Liver (tissue), 9 donors: ENCODE results near the gene OR14K1. TPM values are rescaled to one million over a fixed set of nuclear protein-coding genes. Genes with fewer than 3 reads are reported as not detected.

Source experiments
- DNase-seq: peaks from one replicate; pipeline ENCODE4 v3.0.0-alpha.2; 2017; ENCODE audit warnings: low spot score
- H3K27ac ChIP-seq, 2 donors: one replicate each; pipeline ENCODE4 v1.7.0; 2013; ENCODE audit warnings: inconsistent platforms in 2 of 2, low read length in 2 of 2, control low read depth in 1 of 2, low read depth in 1 of 2, mild to moderate bottlenecking in 1 of 2
- H3K27me3 ChIP-seq, 4 donors: one replicate each; pipeline versions ENCODE4 v1.6.1 to v1.7.0; 2013; ENCODE audit warnings: low read length in 3 of 4, inconsistent platforms in 1 of 4, mild to moderate bottlenecking in 1 of 4, moderate library complexity in 1 of 4; ENCODE audit not compliant: control insufficient read depth in 4 of 4, insufficient read depth in 4 of 4
- H3K36me3 ChIP-seq, 4 donors: one replicate each; pipeline versions ENCODE4 v1.6.1 to v1.7.0; 2013; ENCODE audit warnings: low read length in 3 of 4, mild to moderate bottlenecking in 3 of 4, low read depth in 1 of 4, moderate library complexity in 1 of 4; ENCODE audit not compliant: control insufficient read depth in 4 of 4, insufficient read depth in 3 of 4
- H3K4me1 ChIP-seq, 4 donors: one replicate each; pipeline versions ENCODE4 v1.6.1 to v1.7.0; 2013; ENCODE audit warnings: low read length in 3 of 4, mild to moderate bottlenecking in 3 of 4, moderate library complexity in 1 of 4; ENCODE audit not compliant: control insufficient read depth in 4 of 4, insufficient read depth in 4 of 4
- H3K4me3 ChIP-seq, 3 donors: one replicate each; pipeline versions ENCODE4 v1.6.1 to v1.7.0; 2013; ENCODE audit warnings: low read length in 3 of 3, control low read depth in 1 of 3, low read depth in 1 of 3, mild to moderate bottlenecking in 1 of 3
- H3K9ac ChIP-seq, 2 donors: one replicate each; pipeline ENCODE4 v1.7.0; 2013; ENCODE audit warnings: low read length in 2 of 2, mild to moderate bottlenecking in 2 of 2, moderate library complexity in 2 of 2, control low read depth in 1 of 2, low read depth in 1 of 2
- H3K9me3 ChIP-seq, 4 donors: one replicate each; pipeline versions ENCODE4 v1.6.1 to v1.7.0; 2013; ENCODE audit warnings: low read length in 3 of 4; ENCODE audit not compliant: control insufficient read depth in 4 of 4
- ATF3 ChIP-seq: IDR thresholded peaks from 2 replicates; pipeline ENCODE4 v1.6.1; 2016; ENCODE audit warnings: antibody characterized with exemption
- FOXA1 ChIP-seq: IDR thresholded peaks from 2 replicates; pipeline ENCODE4 v1.6.1; 2016; ENCODE audit warnings: antibody characterized with exemption
- FOXA2 ChIP-seq: IDR thresholded peaks from 2 replicates; pipeline ENCODE4 v1.6.1; 2016; ENCODE audit warnings: antibody characterized with exemption
- HNF4A ChIP-seq, 2 donors: conservative IDR thresholded peaks; 2 replicates each; pipeline ENCODE4 v1.6.1; 2016; ENCODE audit warnings: antibody characterized with exemption in 2 of 2, mild to moderate bottlenecking in 2 of 2
- JUND ChIP-seq, 2 donors: IDR thresholded peaks; 2 replicates each; pipeline ENCODE4 v1.6.1; 2016; ENCODE audit warnings: antibody characterized with exemption in 2 of 2
- NR2F2 ChIP-seq: IDR thresholded peaks from 2 replicates; pipeline ENCODE4 v1.6.1; 2016; ENCODE audit warnings: antibody characterized with exemption
- RXRA ChIP-seq, 2 donors: IDR thresholded peaks; 2 replicates each; pipeline ENCODE4 v1.6.1; 2017 to 2018; ENCODE audit warnings: antibody characterized with exemption in 2 of 2, mild to moderate bottlenecking in 1 of 2
- TAF1 ChIP-seq: conservative IDR thresholded peaks from 2 replicates; pipeline ENCODE4 v1.6.1; 2016; ENCODE audit warnings: antibody characterized with exemption, mild to moderate bottlenecking
- WGBS: extraction: QIAGEN DNeasy Blood & Tissue Kit; methylation state at CpG from one replicate; pipeline ENCODE4 v1.1.7; 2013; 5-methylcytosine and 5-hydroxymethylcytosine counted together
- polyA plus RNA-seq, 2 donors: library from polyadenylated mRNA; stranded (reverse) in 1 of 2; unstranded in 1 of 2; fragments of 200-250 nt in 1 of 2; fragments of >200 nt in 1 of 2; fragmentation: Nextera tagmentation in 1 of 2; extraction: Ambion mirVana in 1 of 2; gene quantifications; one replicate each; pipeline versions ENCODE4 v1.2.1 to v1.2.3, GENCODE V29; 2013 to 2015
- total RNA-seq, 2 donors: library from RNA; depleted of rRNA; stranded (reverse); fragments of >200 nt; gene quantifications; one replicate each; pipeline ENCODE4 v1.2.3, GENCODE V29; 2014
- TF ChIP-seq, protein P1 (sequence below): IDR thresholded peaks from 2 replicates; pipeline ENCODE4 v1.6.1; 2016; ENCODE audit warnings: antibody characterized with exemption
- donor health status: healthy.
- donor health status: healthy.
- donor health status: healthy.
- donor health status: healthy.
- donor health status: healthy.

Gene OR14K1
- total and polyA plus RNA-seq, 4 donors: not detected

GRCh38 chr1:247760456-247760855 is 22.0 kb downstream of the OR14K1 start, which contains the start of gene OR1C1:
Gene OR1C1 (minus strand): TSS chr1:247760556. CDS start chr1:247758406, 2,150 bp downstream.
- WGBS: 94% methylated on average over 3 of the region's 3 CpGs
- no peaks in the 10 kb centered on the region for H3K4me1 ChIP-seq
- H3K4me3 ChIP-seq: no peak within 1 kb of the TSS
- H3K27me3 ChIP-seq: no peaks in the 10 kb centered on the region
- no peaks in the 10 kb centered on the region for H3K9me3 ChIP-seq
- no peak within 1 kb of the TSS for H3K9ac ChIP-seq
- H3K36me3 ChIP-seq: no peaks in the 10 kb centered on the region
- TF ChIP-seq TAF1 (no peak), NR2F2 (no peak), FOXA1 (no peak), FOXA2 (no peak), RXRA (IDR thresholded peaks at IDR 0.05) (no peak), JUND (IDR thresholded peaks at IDR 0.05) (no peak)
- TF ChIP-seq, protein P1, sequence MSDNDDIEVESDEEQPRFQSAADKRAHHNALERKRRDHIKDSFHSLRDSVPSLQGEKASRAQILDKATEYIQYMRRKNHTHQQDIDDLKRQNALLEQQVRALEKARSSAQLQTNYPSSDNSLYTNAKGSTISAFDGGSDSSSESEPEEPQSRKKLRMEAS: no peak
- H3K27ac ChIP-seq: no peak within 1 kb of the TSS
- DNase-seq: no peak

DNA sequence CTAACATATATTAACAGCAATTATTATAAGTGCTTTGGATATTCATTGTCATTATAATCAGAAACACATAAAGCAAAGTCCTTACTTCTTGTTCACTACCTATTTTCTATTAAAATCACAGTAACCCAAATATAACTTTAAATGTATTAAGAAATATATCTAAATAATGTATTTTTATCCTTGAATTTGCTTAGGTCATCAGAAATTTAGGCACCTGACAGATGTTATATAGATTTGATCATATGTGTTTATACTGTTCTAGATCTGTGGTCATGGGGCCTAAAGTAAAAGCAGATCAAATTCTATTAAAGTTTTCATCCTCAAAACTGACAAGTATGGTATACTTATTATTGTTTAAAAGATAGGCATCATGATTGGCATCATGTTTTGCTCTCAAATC is 31.2 kb downstream of the OR14K1 start:
- no peaks in the 10 kb centered on the region for H3K4me1 ChIP-seq
- no peak for DNase-seq
- no peaks in the 10 kb centered on the region for H3K36me3 ChIP-seq
- H3K27ac ChIP-seq: no peak overlapping the region
- H3K27me3 ChIP-seq: no peaks in the 10 kb centered on the region
- no peak overlapping the region for H3K4me3 ChIP-seq
- no peak for TF ChIP-seq HNF4A (conservative IDR thresholded peaks at IDR 0.05)
- no peak for TF ChIP-seq ATF3
- TF ChIP-seq NR2F2: no peak
- TF ChIP-seq TAF1: no peak
- TF ChIP-seq FOXA1: no peak
- H3K9me3 ChIP-seq: peaks cover 0 to 5% (median 0%) of the 10 kb centered on the region in 4 donors
- no peak overlapping the region for H3K9ac ChIP-seq

Other genes starting within 250 kb of the OR14K1 start
- under 1 TPM in 1 of 2 donors, not detected in 1; 0.05 TPM for gene OR2C3, start 202.2 kb upstream of the OR14K1 start, total RNA-seq
- not detected for gene OR2C3, start 202.2 kb upstream of the OR14K1 start, polyA plus RNA-seq
- gene GCSAML, start 189.5 kb upstream of the OR14K1 start, total RNA-seq: 1 to 10 TPM in 1 of 2 donors, not detected in 1; 1.8 TPM
- under 1 TPM in 1 of 2 donors, not detected in 1; 0.03 TPM for gene GCSAML, start 189.5 kb upstream of the OR14K1 start, polyA plus RNA-seq
- not detected for gene OR2G2, start 150.3 kb upstream of the OR14K1 start, total RNA-seq
- gene OR2G2, start 150.3 kb upstream of the OR14K1 start, polyA plus RNA-seq: not detected
- gene OR2G3, start 133.0 kb upstream of the OR14K1 start, total RNA-seq: not detected
- not detected for gene OR2G3, start 133.0 kb upstream of the OR14K1 start, polyA plus RNA-seq
- not detected for gene OR13G1, start 58.9 kb upstream of the OR14K1 start, total RNA-seq
- not detected for gene OR13G1, start 58.9 kb upstream of the OR14K1 start, polyA plus RNA-seq
- not detected for gene OR6F1, start 22.0 kb upstream of the OR14K1 start, total RNA-seq
- not detected for gene OR6F1, start 22.0 kb upstream of the OR14K1 start, polyA plus RNA-seq
- gene OR14A2, start 9.5 kb downstream of the OR14K1 start, total RNA-seq: not detected
- not detected for gene OR14A2, start 9.5 kb downstream of the OR14K1 start, polyA plus RNA-seq
- gene OR1C1, start 21.9 kb downstream of the OR14K1 start, total RNA-seq: not detected
- not detected for gene OR1C1, start 21.9 kb downstream of the OR14K1 start, polyA plus RNA-seq
- gene OR14A16, start 85.5 kb downstream of the OR14K1 start, total RNA-seq: not detected
- not detected for gene OR14A16, start 85.5 kb downstream of the OR14K1 start, polyA plus RNA-seq
- not detected for gene OR11L1, start 103.3 kb downstream of the OR14K1 start, total RNA-seq
- not detected for gene OR11L1, start 103.3 kb downstream of the OR14K1 start, polyA plus RNA-seq
- 10 to 100 TPM in 1 of 2 donors, under 1 TPM in 1; 0.17 to 88.7 TPM for gene TRIM58, start 118.6 kb downstream of the OR14K1 start, total RNA-seq
- under 1 TPM; 0.06 to 0.10 TPM for gene TRIM58, start 118.6 kb downstream of the OR14K1 start, polyA plus RNA-seq
- 10 to 100 TPM in 1 of 2 donors, not detected in 1; 13.4 TPM for gene OR2W3, start 157.0 kb downstream of the OR14K1 start, total RNA-seq
- gene OR2W3, start 157.0 kb downstream of the OR14K1 start, polyA plus RNA-seq: not detected
- under 1 TPM in 1 of 2 donors, not detected in 1; 0.70 TPM for gene OR2T8, start 181.6 kb downstream of the OR14K1 start, total RNA-seq
- not detected for gene OR2T8, start 181.6 kb downstream of the OR14K1 start, polyA plus RNA-seq
- not detected for gene OR2AJ1, start 186.3 kb downstream of the OR14K1 start, total RNA-seq
- not detected for gene OR2AJ1, start 186.3 kb downstream of the OR14K1 start, polyA plus RNA-seq
- gene OR2L8, start 210.2 kb downstream of the OR14K1 start, total RNA-seq: under 1 TPM; 0.08 to 0.09 TPM
- not detected for gene OR2L8, start 210.2 kb downstream of the OR14K1 start, polyA plus RNA-seq
- gene OR2AK2, start 226.6 kb downstream of the OR14K1 start, total RNA-seq: not detected
- not detected for gene OR2AK2, start 226.6 kb downstream of the OR14K1 start, polyA plus RNA-seq